Measurements from ENCODE around the gene KCTD20. TPM values are rescaled to one million over a fixed set of nuclear protein-coding genes. Genes with fewer than 3 reads are reported as not detected.

The KCTD20 gene
- total RNA-seq, 1 experiment from 2014 or later = 23.7 TPM

- no peak overlapping the region for H3K9ac ChIP-seq (ENCODE audit: low read length)
- no peaks in the 10 kb centered on the region for H3K4me1 ChIP-seq (ENCODE audit: control insufficient read depth in 1 of 2, insufficient read depth in 2 of 2, low read length in 2 of 2)
- no peaks in the 10 kb centered on the region for H3K9me2 ChIP-seq (ENCODE audit: insufficient read depth)
- ChIA-PET RAD21 (ENCODE audit: low non-redundant PET in 1 of 2, low total read pairs in 2 of 2, uncharacterized antibody in 2 of 2, unreplicated experiment in 2 of 2) (no interaction called here), CTCF (no interaction called here), POLR2A (no interaction called here)
- H3K4me3 ChIP-seq (replicated peaks in 1 of 2; ENCODE audit: low read depth in 1 of 2, low read length in 2 of 2) = no peak overlapping the region
- H3K4me2 ChIP-seq (ENCODE audit: low read length) = no peak overlapping the region
- H2AFZ ChIP-seq (ENCODE audit: low read depth, low read length, poor library complexity, severe bottlenecking) = no peak overlapping the region
- ATAC-seq (no peak), DNase-seq (ENCODE audit: low read depth, low spot score) (no peak)
- intact Hi-C loops (cut with micrococcal nuclease) = no loop called here
- no TSS peak for BruUV-seq (replicated peaks)
- H3K9me3 ChIP-seq (ENCODE audit: control insufficient read depth in 1 of 2, insufficient read depth in 1 of 2, low read depth in 1 of 2, low read length in 2 of 2) = no peaks in the 10 kb centered on the region
- H3K36me3 ChIP-seq (ENCODE audit: control insufficient read depth in 1 of 2, insufficient read depth in 2 of 2, low read length in 2 of 2) = peaks cover 8 to 32% of the 10 kb centered on the region in 2 experiments; a peak in 3 of 4 replicates
- H4K20me1 ChIP-seq (ENCODE audit: insufficient read depth) = no peaks in the 10 kb centered on the region
- TF ChIP-seq, protein P1, sequence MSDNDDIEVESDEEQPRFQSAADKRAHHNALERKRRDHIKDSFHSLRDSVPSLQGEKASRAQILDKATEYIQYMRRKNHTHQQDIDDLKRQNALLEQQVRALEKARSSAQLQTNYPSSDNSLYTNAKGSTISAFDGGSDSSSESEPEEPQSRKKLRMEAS (IDR thresholded peaks at IDR 0.05) = no peak
- TF ChIP-seq SIN3A (IDR thresholded peaks at IDR 0.05; ENCODE audit: low read depth) = no peak
- no peak for TF ChIP-seq JUND (IDR thresholded peaks at IDR 0.05)
- no peak for TF ChIP-seq ZFX (IDR thresholded peaks at IDR 0.05)
- TF ChIP-seq EGR1 (IDR thresholded peaks at IDR 0.05; ENCODE audit: low read depth) = no peak
- TF ChIP-seq ATF3 (IDR thresholded peaks at IDR 0.05) = no peak
- no peak for TF ChIP-seq EZH2 (IDR thresholded peaks at IDR 0.05)
- no peak for TF ChIP-seq SRF (IDR thresholded peaks at IDR 0.05; ENCODE audit: low read depth)
- TF ChIP-seq ZNF274 (IDR thresholded peaks at IDR 0.05; ENCODE audit: low read depth, low read length) = no peak
- no peak for TF ChIP-seq CBX3 (IDR thresholded peaks at IDR 0.05; ENCODE audit: low read depth)
- no peak for TF ChIP-seq FOSL1 (IDR thresholded peaks at IDR 0.05; ENCODE audit: low read depth)
- no peak for TF ChIP-seq SP1 (IDR thresholded peaks at IDR 0.05; ENCODE audit: low read depth)
- no peak for TF ChIP-seq YY1 (IDR thresholded peaks at IDR 0.05; ENCODE audit: extremely low read depth, insufficient replicate concordance, low read depth, low read length)
- TF ChIP-seq TCF7L2 (IDR thresholded peaks at IDR 0.05; ENCODE audit: borderline replicate concordance, extremely low read depth, insufficient read depth, insufficient read length) = no peak
- no peak for TF ChIP-seq ELF1 (IDR thresholded peaks at IDR 0.05; ENCODE audit: borderline replicate concordance, low read depth)
- TF ChIP-seq RAD21 (IDR thresholded peaks at IDR 0.05; ENCODE audit: low read depth) = no peak
- TF ChIP-seq EZH2phosphoT487 (IDR thresholded peaks at IDR 0.05; ENCODE audit: borderline replicate concordance) = no peak
- no peak overlapping the region for H3K27ac ChIP-seq (ENCODE audit: low read depth, low read length)
- H3K27me3 ChIP-seq (ENCODE audit: insufficient read depth, low read length) = no peaks in the 10 kb centered on the region
- no peaks in the 10 kb centered on the region for H3K79me2 ChIP-seq (ENCODE audit: insufficient read depth, low read length)
Observed at GRCh38 chr6:36516988-36517387, 74.2 kb downstream of the KCTD20 start.

Data from HCT116 (cell line).